HG02588 (cell line): ENCODE results near the gene LINS1.

Experiments
- ATAC-seq: cut with Tn5 transposase; IDR thresholded peaks from one replicate; pipeline ENCODE4 v1.9.1; 2021; ENCODE audit warnings: mild to moderate bottlenecking, moderate library complexity; ENCODE audit not compliant: unreplicated experiment

LINS1 gene, protein sequence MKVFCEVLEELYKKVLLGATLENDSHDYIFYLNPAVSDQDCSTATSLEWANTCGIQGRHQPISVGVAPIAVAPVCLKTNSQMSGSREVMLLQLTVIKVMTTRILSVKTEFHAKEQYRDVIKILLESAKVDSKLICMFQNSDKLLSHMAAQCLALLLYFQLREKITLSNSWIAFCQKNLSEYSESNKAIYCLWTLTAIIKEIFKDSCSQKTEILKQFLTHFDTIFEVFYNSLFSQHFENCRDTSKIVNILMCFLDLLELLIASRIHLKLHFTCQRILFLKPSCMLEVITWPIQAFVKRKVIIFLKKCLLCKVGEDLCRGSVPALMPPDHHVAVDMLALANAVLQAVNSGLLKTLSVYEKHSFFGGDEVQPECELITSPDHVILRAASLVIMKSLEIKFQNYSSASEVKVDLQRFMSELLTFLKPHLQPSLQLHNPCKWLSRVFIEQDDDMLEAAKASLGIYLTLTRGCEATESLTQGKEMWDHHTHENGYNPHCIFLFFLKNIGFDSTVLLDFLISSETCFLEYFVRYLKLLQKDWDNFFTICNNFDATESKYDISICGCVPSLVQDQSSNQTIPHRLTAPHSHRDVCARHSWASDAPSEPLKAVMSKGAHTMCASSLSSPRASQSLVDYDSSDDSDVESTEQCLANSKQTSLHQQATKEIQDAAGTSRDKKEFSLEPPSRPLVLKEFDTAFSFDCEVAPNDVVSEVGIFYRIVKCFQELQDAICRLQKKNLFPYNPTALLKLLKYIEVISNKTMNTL

DNA sequence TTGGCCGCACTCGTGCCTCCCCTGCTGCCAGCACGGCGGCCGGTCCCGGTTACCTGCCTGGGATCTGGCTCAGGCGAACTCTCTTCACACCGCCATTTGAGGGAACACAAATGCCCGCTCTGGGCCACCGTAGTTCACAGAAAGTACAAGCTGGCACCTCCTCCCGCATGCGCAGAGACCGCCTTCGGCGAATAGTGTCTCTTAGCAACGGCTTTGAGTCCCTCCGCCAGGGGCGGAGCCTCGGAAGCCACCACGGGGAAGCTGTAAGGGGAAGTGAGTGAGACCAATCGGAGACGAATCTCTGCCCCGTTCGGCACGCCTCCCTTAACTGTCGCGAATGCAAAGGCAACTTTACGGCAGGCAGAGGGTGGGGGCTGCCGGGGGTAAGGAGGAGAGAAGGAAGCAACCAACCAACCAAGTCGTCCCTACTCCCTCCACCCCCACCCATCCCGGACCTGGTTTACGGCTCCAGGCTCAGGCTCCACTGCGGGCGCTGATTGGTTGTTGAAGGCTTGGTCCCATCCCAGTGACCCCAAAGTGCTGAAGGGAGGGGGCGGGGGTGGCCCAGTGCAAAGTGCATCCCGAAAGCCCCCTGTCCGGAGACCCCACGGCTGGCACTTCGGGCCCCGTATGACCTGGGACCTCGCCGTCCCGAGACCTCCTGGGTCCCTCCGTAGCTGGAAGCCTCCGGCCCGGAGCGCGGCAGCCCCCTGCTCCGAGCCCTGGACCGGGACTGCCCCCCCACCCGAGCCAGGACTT lies at the start of gene LINS1, which contains the start of gene ASB7:
TSS of gene LINS1 (minus strand) at position 121 of the 759 bp plus-strand sequence. CDS start 21,342 bp downstream, outside the sequence.
TSS of gene ASB7 (plus strand) at position 526 of the 759 bp plus-strand sequence. CDS start 9,628 bp downstream, outside the sequence.
- peak; percentile 83 for ATAC-seq

DNA sequence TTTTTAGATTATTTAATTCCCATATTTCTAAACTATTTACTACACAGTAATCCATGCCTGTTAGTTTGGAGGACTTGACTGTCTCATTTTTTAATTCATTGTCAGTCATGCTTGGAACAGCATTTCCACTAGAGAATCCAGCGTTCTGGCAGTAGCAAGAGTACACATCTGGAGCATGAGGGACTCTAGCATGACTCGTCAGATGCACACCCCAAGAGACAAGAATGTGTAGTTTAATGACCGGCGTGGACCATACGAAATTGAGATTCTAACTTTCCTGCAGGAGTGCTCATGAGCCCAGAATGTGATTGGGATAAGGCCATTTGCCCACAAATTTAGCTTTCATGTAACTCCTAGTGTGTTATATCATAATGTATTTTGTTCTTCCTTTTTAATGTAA lies 49.3 kb upstream of the LINS1 start:
- no peak for ATAC-seq

- no peak for ATAC-seq
Measured at GRCh38 chr15:100650685-100651084, 48.7 kb upstream of the LINS1 start.

- no peak for ATAC-seq
Measured at GRCh38 chr15:100648951-100649350, 47.0 kb upstream of the LINS1 start.

GRCh38 chr15:100645671-100646070 lies 43.7 kb upstream of the LINS1 start:
- no peak for ATAC-seq

DNA sequence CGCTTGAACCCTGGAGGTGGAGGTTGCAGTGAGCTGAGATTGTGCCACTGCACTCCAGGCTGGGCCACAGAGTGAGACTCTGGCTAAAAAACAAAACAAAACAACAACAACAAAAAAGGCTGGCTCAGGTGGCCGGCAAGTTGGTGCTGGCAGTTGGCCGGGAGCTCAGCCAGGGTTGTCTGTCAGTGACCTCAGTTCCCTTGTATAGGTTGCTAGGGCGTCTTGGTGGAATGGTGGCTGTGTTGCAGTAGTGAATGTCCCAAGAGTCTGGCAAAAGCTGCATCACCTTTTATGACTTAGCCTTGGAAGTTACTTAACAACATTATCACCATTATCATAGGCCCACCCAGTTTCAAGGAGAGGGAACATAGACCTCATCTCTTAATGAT lies 41.0 kb upstream of the LINS1 start:
- no peak for ATAC-seq

GRCh38 chr15:100642213-100642949 lies 40.4 kb upstream of the LINS1 start:
- no peak for ATAC-seq

- no peak for ATAC-seq
Measured at GRCh38 chr15:100638177-100638730, 36.3 kb upstream of the LINS1 start.

DNA sequence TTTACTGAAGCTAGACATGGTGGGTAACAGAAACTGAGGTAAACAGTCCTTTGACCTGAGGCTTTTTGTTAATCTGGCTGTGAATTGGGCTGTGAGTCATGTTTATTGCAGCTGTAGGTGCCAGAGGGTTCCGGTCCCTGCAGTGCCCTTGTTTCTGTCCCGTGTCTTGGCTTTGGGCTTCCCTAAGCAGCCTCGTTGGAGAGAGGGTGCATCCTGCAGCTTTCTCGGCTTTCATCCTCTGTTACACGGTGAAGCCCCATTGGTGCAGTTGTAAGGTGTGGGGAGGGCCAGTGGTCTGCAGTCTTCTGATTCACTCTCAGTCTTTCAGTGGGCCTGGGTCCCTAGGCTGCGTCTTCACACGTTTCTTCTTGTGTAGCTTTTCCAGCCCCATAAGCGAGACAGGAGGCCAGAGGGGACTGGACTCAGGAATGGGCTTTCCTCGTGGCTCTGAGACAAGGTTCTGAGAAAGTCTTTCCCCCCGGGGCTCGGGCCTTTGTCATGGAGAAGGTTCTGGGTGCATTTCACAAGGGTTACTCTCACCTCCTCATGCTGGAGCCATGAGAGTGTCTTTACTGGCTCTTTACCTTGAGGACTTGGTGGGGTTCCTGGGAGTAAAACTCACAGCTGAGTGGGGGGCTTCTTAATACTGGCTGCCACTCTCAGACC lies 33.6 kb upstream of the LINS1 start:
- no peak for ATAC-seq

- ATAC-seq, result no peak
Measured at GRCh38 chr15:100633763-100634075, 31.7 kb upstream of the LINS1 start.

- no peak for ATAC-seq
Measured at GRCh38 chr15:100631831-100632230, 29.8 kb upstream of the LINS1 start.

- ATAC-seq, result no peak
Measured at GRCh38 chr15:100628746-100629145, 26.8 kb upstream of the LINS1 start.

GRCh38 chr15:100627789-100628395 lies 25.9 kb upstream of the LINS1 start:
- ATAC-seq, result no peak

GRCh38 chr15:100623301-100623700 lies 21.3 kb upstream of the LINS1 start:
- ATAC-seq, result no peak

DNA sequence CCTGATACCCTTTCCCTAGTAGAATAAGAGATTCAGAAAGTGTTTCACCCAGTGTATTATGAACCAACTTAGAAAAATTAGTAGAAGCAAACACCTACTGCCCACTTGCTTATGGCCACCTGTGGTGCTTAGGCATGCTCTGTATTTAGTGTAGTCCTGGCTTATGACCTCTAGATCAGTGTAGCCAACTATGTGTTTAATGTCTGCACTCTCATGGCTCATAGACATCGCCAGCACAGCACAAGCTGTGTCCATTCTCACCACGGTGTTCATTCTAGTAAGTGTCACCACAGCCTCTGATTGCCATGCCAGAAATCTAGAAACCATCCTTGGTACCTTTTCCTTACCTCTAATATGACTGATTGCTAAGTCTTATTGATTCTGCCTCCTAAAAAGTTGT lies 14.7 kb upstream of the LINS1 start:
- no peak for ATAC-seq

DNA sequence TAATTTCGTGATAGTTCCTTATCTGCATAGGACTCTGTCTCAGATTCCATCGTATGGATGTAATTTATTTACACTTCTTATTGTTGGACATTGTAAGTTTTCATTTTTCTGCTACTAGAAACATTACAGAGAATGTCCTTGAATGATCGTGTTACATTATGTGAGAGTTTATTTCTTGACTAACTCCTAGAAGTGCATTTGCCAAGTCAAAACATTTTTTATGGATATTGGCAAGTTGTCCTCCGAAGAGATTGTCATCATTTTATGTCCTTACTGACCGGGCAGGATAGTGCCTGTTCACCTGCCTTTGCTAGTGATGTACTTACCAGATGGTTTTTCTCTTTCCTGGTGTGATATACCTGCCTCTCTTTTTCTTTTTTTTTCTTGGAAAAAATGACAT lies 13.8 kb upstream of the LINS1 start:
- ATAC-seq, result no peak

GRCh38 chr15:100614918-100615317 lies 12.9 kb upstream of the LINS1 start:
- no peak for ATAC-seq

DNA sequence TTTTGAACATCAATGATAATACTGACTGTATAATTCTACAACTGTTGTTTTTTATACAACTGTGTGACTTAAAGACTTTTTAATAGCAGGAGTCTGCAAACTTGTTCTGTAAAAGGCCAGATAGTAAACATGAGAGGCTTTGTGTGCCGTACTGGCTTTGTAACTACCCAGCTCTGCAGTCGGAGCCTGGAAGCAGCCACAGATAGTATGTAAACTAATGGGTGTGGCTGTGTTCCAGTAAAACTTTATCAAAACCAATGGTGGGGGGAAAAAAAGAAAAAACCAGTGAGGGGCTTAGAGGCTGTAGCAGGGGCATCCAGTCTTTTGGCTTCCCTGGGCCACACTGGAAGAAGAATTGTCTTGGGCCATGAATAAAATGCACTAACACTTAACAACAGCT lies 12.4 kb upstream of the LINS1 start:
- ATAC-seq, result no peak

GRCh38 chr15:100613208-100613607 lies 11.2 kb upstream of the LINS1 start:
- no peak for ATAC-seq

- no peak for ATAC-seq
Measured at GRCh38 chr15:100612539-100612938, 10.6 kb upstream of the LINS1 start.
